Pancreas (tissue), 10 donors: Measurements from ENCODE around the gene VWC2L. TPM values are rescaled to one million over a fixed set of nuclear protein-coding genes. Genes with fewer than 3 reads are reported as not detected.
A peak's percentile ranks its signal among the peaks of the same experiment; 100 is the strongest.

ENCODE experiments used
- ATAC-seq, 4 donors: fragments of 200-7000 bp; cut with Tn5 transposase; one replicate each; pipeline versions ENCODE4 v1.8.0 to v1.9.1; 2020; ENCODE audit warnings: mild to moderate bottlenecking in 4 of 4, moderate library complexity in 4 of 4
- DNase-seq, 6 donors: peaks; one replicate each; pipeline ENCODE4 v3.0.0-alpha.2; 2020
- FAIRE-seq: peaks from 2 replicates; lab custom pipeline; 2012; peaks lifted over from hg19 to GRCh38; lab: Jason Lieb, UNC
- H3K27ac ChIP-seq, 4 donors: fragments of 200-600 bp; sonication (generic); 1 replicate in 3 of 4; 2 replicates in 1 of 4; pipeline versions ENCODE4 v1.5.0 to v1.8.0; 2020
- H3K27me3 ChIP-seq, 4 donors: fragments of 200-600 bp; one replicate each; pipeline ENCODE4 v1.8.0; 2021
- H3K36me3 ChIP-seq, 3 donors: fragments of 200-600 bp; sonication (generic) in 1 of 3; one replicate each; pipeline versions ENCODE4 v1.5.0 to v1.8.0; 2020 to 2021
- H3K4me1 ChIP-seq, 3 donors: fragments of 200-600 bp; one replicate each; pipeline ENCODE4 v1.8.0; 2021
- H3K4me3 ChIP-seq, 4 donors: fragments of 200-600 bp; sonication (generic) in 2 of 4; one replicate each; pipeline versions ENCODE4 v1.5.0 to v1.8.0; 2020 to 2021
- H3K9me3 ChIP-seq, 4 donors: fragments of 200-600 bp; one replicate each; pipeline ENCODE4 v1.8.0; 2021
- WGBS, 2 donors: extraction: QIAGEN DNeasy Blood & Tissue Kit; methylation state at CpG; one replicate each; pipeline ENCODE4 v1.1.7; 2013; 5-methylcytosine and 5-hydroxymethylcytosine counted together
- intact Hi-C, 3 donors: fragments of 100-400 bp; cut with DNase I; formaldehyde crosslinking; loops; one replicate each; pipeline versions ENCODE4 v1.11.1 to v1.14.2; 2022
- polyA plus RNA-seq, 2 donors: library from polyadenylated mRNA; stranded (reverse); fragments of 200-250 nt; gene quantifications; one replicate each; pipeline ENCODE4 v1.2.3, GENCODE V29; 2013
- total RNA-seq, 6 donors: library from RNA; stranded (reverse); fragmentation: NEBNext Ultra II Directional in 4 of 6; extraction: Animal tissue kit (Norgen Biotek cat#: 25700) in 4 of 6; gene quantifications; one replicate each; pipeline versions ENCODE4 v1.2.1 to v1.2.4, GENCODE V29; 2021 to 2023
- TF ChIP-seq, protein P1 (sequence below), 4 donors: fragments of 200-600 bp; sonication (generic) in 3 of 4; IDR thresholded peaks; one replicate each; pipeline versions ENCODE4 v1.5.0 to v1.8.0; 2021; ENCODE audit warnings: antibody characterized with exemption in 4 of 4
- donor health status: healthy with polysubstance abuse.
- donor health status: DM: no; HTN: no; CAD: no; lungs with moderate emphysema.
- donor health status: DM: no; HTN: no; CAD: no.
- donor health status: control.
- donor health status: control.
- donor health status: Bipolar disorder and iron deficiency.
- donor health status: DM: yes; HTN: yes; CAD: no.
- donor health status: DM: no; HTN: no; CAD: no.
- donor health status: DM: no; HTN: no; CAD: no.
- donor health status: DM: yes; HTN: yes; CAD: no.

The VWC2L gene
- total and polyA plus RNA-seq, 8 donors = 0.08 to 0.12 (median 0.09) TPM; not detected in 4

DNA sequence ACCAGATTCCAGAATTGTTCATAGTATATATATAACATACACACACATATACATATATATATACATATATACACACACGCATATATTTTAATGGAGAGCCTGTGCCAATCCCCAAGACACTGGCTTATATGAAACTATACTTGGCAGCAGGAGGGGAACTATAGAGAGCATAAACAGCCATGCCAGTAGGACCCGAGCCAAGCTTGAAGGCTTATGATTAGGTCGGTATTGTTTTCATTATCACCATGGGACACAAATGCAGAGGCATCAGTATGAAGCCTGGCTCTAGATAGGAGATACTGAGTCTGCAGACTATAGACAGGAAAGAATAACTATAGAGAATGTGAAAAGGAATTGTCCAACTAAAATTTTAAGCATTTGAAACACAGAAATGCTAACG lies 181.2 kb downstream of the VWC2L start:
- DNase-seq = no peak
- ATAC-seq = no peak
- intact Hi-C loops = no loop called here
- no peak for FAIRE-seq
- H3K4me1 ChIP-seq = no peaks in the 10 kb centered on the region
- no peaks in the 10 kb centered on the region for H3K36me3 ChIP-seq
- TF ChIP-seq, protein P1, sequence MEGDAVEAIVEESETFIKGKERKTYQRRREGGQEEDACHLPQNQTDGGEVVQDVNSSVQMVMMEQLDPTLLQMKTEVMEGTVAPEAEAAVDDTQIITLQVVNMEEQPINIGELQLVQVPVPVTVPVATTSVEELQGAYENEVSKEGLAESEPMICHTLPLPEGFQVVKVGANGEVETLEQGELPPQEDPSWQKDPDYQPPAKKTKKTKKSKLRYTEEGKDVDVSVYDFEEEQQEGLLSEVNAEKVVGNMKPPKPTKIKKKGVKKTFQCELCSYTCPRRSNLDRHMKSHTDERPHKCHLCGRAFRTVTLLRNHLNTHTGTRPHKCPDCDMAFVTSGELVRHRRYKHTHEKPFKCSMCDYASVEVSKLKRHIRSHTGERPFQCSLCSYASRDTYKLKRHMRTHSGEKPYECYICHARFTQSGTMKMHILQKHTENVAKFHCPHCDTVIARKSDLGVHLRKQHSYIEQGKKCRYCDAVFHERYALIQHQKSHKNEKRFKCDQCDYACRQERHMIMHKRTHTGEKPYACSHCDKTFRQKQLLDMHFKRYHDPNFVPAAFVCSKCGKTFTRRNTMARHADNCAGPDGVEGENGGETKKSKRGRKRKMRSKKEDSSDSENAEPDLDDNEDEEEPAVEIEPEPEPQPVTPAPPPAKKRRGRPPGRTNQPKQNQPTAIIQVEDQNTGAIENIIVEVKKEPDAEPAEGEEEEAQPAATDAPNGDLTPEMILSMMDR (IDR thresholded peaks at IDR 0.05) = no peak
- no peaks in the 10 kb centered on the region for H3K9me3 ChIP-seq
- 67 to 75% methylated on average over 4 of the region's 4 CpGs for WGBS, 2 donors
- no peak overlapping the region for H3K4me3 ChIP-seq
- no peak overlapping the region for H3K27ac ChIP-seq
- no peaks in the 10 kb centered on the region for H3K27me3 ChIP-seq

DNA sequence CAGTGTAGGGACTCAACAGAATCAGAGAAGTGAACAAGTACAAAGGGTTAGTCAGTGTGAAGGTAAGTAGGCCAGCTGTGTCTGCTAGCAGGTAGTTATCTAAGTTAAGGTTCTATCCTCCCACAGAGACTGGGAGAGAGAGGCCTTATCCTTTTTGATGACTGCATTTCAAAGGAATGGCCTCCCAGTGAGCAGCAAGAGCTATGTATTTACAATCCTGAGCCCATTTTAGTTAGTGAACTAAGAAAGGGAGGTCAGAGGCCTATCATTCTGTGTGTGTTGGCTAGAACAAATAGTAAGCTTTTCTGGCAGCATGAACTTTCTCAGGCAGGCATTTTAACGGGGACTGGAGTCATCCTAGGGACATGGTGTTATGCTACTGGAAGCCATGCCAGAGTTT lies 182.9 kb downstream of the VWC2L start:
- peak; percentile 49 to 86 (median 66) for ATAC-seq
- 7 to 13% methylated on average over 1 of the region's 1 CpG for WGBS, 2 donors

DNA sequence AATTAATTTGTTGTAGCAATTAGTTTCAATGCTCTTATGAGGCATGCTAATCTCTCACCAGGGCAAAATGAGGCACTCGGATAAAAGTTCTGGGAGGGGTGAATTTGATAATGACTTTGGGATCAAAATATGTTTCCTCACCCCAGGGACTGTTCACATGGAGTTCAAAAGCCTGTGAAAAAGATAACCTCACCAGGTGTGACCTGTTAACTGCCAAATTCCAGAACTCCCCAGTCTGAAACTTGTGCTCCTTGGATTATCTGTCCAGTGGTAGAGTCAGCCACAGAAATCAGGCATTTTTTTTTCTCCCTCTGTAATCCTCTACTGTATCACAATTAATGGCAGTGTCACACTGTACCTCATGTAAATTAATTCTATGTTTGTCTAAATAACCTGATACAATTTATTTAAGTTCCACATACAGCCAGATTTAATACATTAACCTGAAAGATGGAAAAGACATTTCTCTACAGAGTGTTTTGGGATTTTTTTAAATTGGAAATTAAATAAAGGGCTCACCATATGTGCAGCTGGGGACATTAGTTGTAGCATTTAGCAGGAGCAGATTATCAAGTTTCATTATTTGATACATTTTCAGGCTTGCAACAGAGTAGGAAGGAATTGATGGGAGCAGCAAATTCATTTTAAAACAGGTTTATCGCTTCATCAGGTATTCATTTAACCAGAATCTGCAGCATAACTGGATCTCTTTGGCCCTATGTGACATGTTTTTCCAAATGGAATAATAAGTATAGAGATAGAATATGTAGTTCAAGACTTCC lies 191.2 kb downstream of the VWC2L start:
- DNase-seq (peak in 1 of 6 donors; percentile 3), ATAC-seq (peak in 3 of 4 donors; percentile 46 to 79 (median 65)), FAIRE-seq (no peak)
- Histone ChIP-seq H3K4me3 (no peak overlapping the region), H3K36me3 (no peaks in the 10 kb centered on the region), H3K27ac (no peak overlapping the region), H3K4me1 (no peaks in the 10 kb centered on the region), H3K9me3 (no peaks in the 10 kb centered on the region), H3K27me3 (no peaks in the 10 kb centered on the region)
- intact Hi-C loops = no loop called here
- TF ChIP-seq, protein P1 (IDR thresholded peaks at IDR 0.05) = no peak
- WGBS, 2 donors = 53 to 60% methylated on average over 2 of the region's 2 CpGs

More for the DNA sequence above, 182.9 kb downstream of the VWC2L start:
- no peaks in the 10 kb centered on the region for H3K27me3 ChIP-seq
- DNase-seq = peak in 1 of 6 donors; percentile 14
- H3K4me1 ChIP-seq = no peaks in the 10 kb centered on the region
- H3K4me3 ChIP-seq = no peak overlapping the region
- peak overlapping the region in 1 of 4 donors; percentile 18 for H3K27ac ChIP-seq
- TF ChIP-seq, protein P1 (IDR thresholded peaks at IDR 0.05) = no peak
- FAIRE-seq = no peak
- H3K9me3 ChIP-seq = no peaks in the 10 kb centered on the region
- intact Hi-C loops = no loop called here
- no peaks in the 10 kb centered on the region for H3K36me3 ChIP-seq

DNA sequence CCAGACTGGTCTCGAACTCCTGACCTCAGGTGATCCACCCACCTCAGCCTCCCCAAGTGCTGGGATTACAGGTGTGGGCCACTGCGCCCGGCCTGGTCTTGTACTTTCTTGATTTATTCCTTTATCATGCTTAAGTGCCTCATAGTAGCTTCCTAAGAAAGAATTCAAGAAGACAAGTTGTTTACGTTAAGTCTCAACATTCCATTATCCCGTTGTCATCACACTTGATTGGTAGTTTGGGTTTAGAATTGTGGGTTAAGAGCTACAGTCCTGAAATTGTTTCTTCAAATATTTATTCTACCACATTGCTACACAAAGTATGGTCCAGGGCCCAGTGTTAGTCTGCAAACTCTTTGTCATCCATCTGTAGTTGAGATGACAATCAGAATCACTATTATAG lies 194.0 kb downstream of the VWC2L start:
- Histone ChIP-seq H3K9me3 (no peaks in the 10 kb centered on the region), H3K4me1 (no peaks in the 10 kb centered on the region), H3K4me3 (no peak overlapping the region), H3K36me3 (no peaks in the 10 kb centered on the region), H3K27ac (no peak overlapping the region), H3K27me3 (no peaks in the 10 kb centered on the region)
- ATAC-seq (no peak), FAIRE-seq (no peak), DNase-seq (no peak)
- WGBS, 2 donors = 74 to 82% methylated on average over 5 of the region's 5 CpGs
- TF ChIP-seq, protein P1 (IDR thresholded peaks at IDR 0.05) = no peak
- intact Hi-C loops = no loop called here

DNA sequence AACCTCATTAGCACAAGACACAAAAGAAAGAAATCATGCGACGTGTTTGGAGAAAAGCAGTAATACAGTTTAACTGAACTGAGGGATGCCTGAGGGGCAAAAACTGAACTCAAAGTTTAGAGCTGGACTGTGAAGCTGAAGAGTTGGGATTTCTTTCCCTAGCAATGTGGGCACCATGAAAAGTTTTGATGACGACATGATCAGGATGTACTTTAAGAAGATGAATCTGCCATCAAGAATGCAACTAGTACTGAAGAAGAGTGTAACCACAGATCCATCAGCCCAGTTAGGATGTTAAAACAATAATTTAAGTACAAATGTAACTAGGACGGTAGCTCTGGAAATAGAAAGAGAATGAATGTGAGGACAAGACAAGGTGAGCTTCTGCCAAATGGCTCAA lies 196.2 kb downstream of the VWC2L start:
- WGBS, 2 donors = 83 to 88% methylated on average over 4 of the region's 4 CpGs

More for the DNA sequence above, 196.2 kb downstream of the VWC2L start:
- TF ChIP-seq, protein P1 (IDR thresholded peaks at IDR 0.05) = no peak
- no peaks in the 10 kb centered on the region for H3K27me3 ChIP-seq
- H3K9me3 ChIP-seq = no peaks in the 10 kb centered on the region
- intact Hi-C loops = no loop called here
- no peak for FAIRE-seq
- DNase-seq = no peak
- H3K4me3 ChIP-seq = no peak overlapping the region
- ATAC-seq = no peak
- H3K4me1 ChIP-seq = no peaks in the 10 kb centered on the region
- no peak overlapping the region for H3K27ac ChIP-seq
- H3K36me3 ChIP-seq = no peaks in the 10 kb centered on the region
